ENCODE data around the gene L2HGDH.

DNA sequence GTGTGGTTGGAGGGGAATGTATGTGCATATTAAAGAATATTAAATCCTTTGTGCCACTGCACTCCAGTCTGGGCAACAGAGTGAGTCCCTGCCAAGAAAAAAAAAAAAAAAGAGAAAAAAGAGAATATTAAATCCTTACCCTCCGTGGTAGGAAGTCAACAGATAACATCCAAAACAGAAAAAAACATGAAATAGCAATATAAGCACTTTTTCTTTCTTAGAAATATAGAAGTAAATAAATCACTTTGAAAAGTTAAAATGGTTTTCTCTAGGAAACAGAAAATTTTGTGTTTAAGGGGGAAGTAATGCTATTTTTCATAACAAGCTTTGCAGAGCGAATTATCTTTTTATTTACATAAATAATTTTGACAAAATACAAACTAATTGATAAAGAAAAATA lies 98.2 kb downstream of the L2HGDH start:
- TF ChIP-seq, protein P1, sequence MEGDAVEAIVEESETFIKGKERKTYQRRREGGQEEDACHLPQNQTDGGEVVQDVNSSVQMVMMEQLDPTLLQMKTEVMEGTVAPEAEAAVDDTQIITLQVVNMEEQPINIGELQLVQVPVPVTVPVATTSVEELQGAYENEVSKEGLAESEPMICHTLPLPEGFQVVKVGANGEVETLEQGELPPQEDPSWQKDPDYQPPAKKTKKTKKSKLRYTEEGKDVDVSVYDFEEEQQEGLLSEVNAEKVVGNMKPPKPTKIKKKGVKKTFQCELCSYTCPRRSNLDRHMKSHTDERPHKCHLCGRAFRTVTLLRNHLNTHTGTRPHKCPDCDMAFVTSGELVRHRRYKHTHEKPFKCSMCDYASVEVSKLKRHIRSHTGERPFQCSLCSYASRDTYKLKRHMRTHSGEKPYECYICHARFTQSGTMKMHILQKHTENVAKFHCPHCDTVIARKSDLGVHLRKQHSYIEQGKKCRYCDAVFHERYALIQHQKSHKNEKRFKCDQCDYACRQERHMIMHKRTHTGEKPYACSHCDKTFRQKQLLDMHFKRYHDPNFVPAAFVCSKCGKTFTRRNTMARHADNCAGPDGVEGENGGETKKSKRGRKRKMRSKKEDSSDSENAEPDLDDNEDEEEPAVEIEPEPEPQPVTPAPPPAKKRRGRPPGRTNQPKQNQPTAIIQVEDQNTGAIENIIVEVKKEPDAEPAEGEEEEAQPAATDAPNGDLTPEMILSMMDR (conservative IDR thresholded peaks at IDR 0.05; ENCODE audit: low read depth, low read length): no peak
- TF ChIP-seq EZH2 (IDR thresholded peaks at IDR 0.05; ENCODE audit: low read length, unreplicated experiment): no peak

Measured in PC-3 (cell line).